Tibial artery (tissue), 4 donors: ENCODE results near the gene ANKMY2.

ENCODE experiments used
- DNase-seq, 2 donors: peaks; one replicate each; pipeline ENCODE4 v3.0.0-alpha.2; 2019
- H3K27ac ChIP-seq, 2 donors: fragments of 200-600 bp; sonication (generic) in 1 of 2; 1 replicate in 1 of 2; 2 replicates in 1 of 2; pipeline ENCODE4 v1.5.1; 2018 to 2019; ENCODE audit warnings: mild to moderate bottlenecking in 1 of 2
- H3K27me3 ChIP-seq, 2 donors: fragments of 200-600 bp; sonication (generic) in 1 of 2; one replicate each; pipeline versions ENCODE4 v1.5.1 to v1.6.0; 2016 to 2019
- H3K36me3 ChIP-seq, 3 donors: fragments of 200-600 bp; sonication (generic) in 2 of 3; one replicate each; pipeline ENCODE4 v1.5.1; 2016 to 2019; ENCODE audit warnings: mild to moderate bottlenecking in 2 of 3
- H3K4me1 ChIP-seq, 4 donors: fragments of 200-600 bp; sonication (generic) in 2 of 4; 1 replicate in 3 of 4; 2 replicates in 1 of 4; pipeline ENCODE4 v1.5.1; 2016 to 2019
- H3K4me3 ChIP-seq, 2 donors: fragments of 200-600 bp; sonication (generic) in 1 of 2; 1 replicate in 1 of 2; 2 replicates in 1 of 2; pipeline ENCODE4 v1.5.1; 2018 to 2019; ENCODE audit warnings: mild to moderate bottlenecking in 2 of 2
- H3K9me3 ChIP-seq, 3 donors: fragments of 200-600 bp; sonication (generic) in 1 of 3; one replicate each; pipeline ENCODE4 v1.5.1; 2016 to 2019
- CTCF ChIP-seq, 2 experiments: fragments of 200-600 bp in 1 of 2; fragments of 450-650 bp in 1 of 2; IDR thresholded peaks; one replicate each; pipeline ENCODE4 v1.5.1; 2017 to 2019; ENCODE audit warnings: antibody characterized with exemption in 2 of 2, mild to moderate bottlenecking in 1 of 2, moderate library complexity in 1 of 2
- intact Hi-C: fragments of 100-400 bp; cut with DNase I; formaldehyde crosslinking; loops from one replicate; pipeline ENCODE4 v1.15.0; 2023; ENCODE audit warnings: low total_unique reads

Gene ANKMY2

GRCh38 chr7:16592395-16592794, 53.2 kb downstream of the ANKMY2 start:
- no peaks in the 10 kb centered on the region for H3K27me3 ChIP-seq
- H3K4me3 ChIP-seq, result no peak overlapping the region
- no peak for TF ChIP-seq CTCF (IDR thresholded peaks at IDR 0.05)
- H3K36me3 ChIP-seq, result no peaks in the 10 kb centered on the region
- H3K27ac ChIP-seq, result no peak overlapping the region
- H3K4me1 ChIP-seq, result no peaks in the 10 kb centered on the region
- DNase-seq, result no peak
- H3K9me3 ChIP-seq, result no peaks in the 10 kb centered on the region
- intact Hi-C loops, result no loop called here

GRCh38 chr7:16590424-16590823, 55.1 kb downstream of the ANKMY2 start:
- no peaks in the 10 kb centered on the region for H3K27me3 ChIP-seq
- H3K4me1 ChIP-seq, result no peaks in the 10 kb centered on the region
- H3K27ac ChIP-seq, result no peak overlapping the region
- H3K9me3 ChIP-seq, result peaks cover 0 to 3% (median 0%) of the 10 kb centered on the region in 3 donors
- H3K4me3 ChIP-seq, result no peak overlapping the region
- intact Hi-C loops, result no loop called here
- no peaks in the 10 kb centered on the region for H3K36me3 ChIP-seq
- no peak for DNase-seq
- no peak for TF ChIP-seq CTCF (IDR thresholded peaks at IDR 0.05)

- no peaks in the 10 kb centered on the region for H3K4me1 ChIP-seq
- intact Hi-C loops, result no loop called here
- no peaks in the 10 kb centered on the region for H3K27me3 ChIP-seq
- peaks cover 0 to 3% (median 0%) of the 10 kb centered on the region in 3 donors for H3K9me3 ChIP-seq
- no peak overlapping the region for H3K4me3 ChIP-seq
- no peak overlapping the region for H3K27ac ChIP-seq
- no peak for DNase-seq
- TF ChIP-seq CTCF (IDR thresholded peaks at IDR 0.05), result no peak
- no peaks in the 10 kb centered on the region for H3K36me3 ChIP-seq
Measured at GRCh38 chr7:16589881-16590280, 55.7 kb downstream of the ANKMY2 start.

GRCh38 chr7:16587790-16588189, 57.8 kb downstream of the ANKMY2 start:
- no peak for DNase-seq
- Histone ChIP-seq H3K27me3 (no peaks in the 10 kb centered on the region), H3K36me3 (no peaks in the 10 kb centered on the region), H3K9me3 (peaks cover 0 to 3% (median 0%) of the 10 kb centered on the region in 3 donors), H3K4me3 (no peak overlapping the region), H3K27ac (no peak overlapping the region), H3K4me1 (no peaks in the 10 kb centered on the region)
- intact Hi-C loops, result no loop called here
- no peak for TF ChIP-seq CTCF (IDR thresholded peaks at IDR 0.05)

GRCh38 chr7:16587129-16587528, 58.4 kb downstream of the ANKMY2 start:
- Histone ChIP-seq H3K27me3 (no peaks in the 10 kb centered on the region), H3K4me1 (no peaks in the 10 kb centered on the region), H3K36me3 (no peaks in the 10 kb centered on the region), H3K9me3 (peaks cover 0 to 3% (median 0%) of the 10 kb centered on the region in 3 donors), H3K4me3 (no peak overlapping the region), H3K27ac (no peak overlapping the region)
- TF ChIP-seq CTCF (IDR thresholded peaks at IDR 0.05), result no peak
- intact Hi-C loops, result no loop called here
- DNase-seq, result no peak
